ENCODE measurements around the gene MSTN. TPM values are rescaled to one million over a fixed set of nuclear protein-coding genes. Genes with fewer than 3 reads are reported as not detected.

Gene MSTN
- total and polyA plus RNA-seq, 7 donors, result 0.08 to 6.6 (median 0.56) TPM

GRCh38 chr2:190107409-190107808 is 44.9 kb upstream of the MSTN start:
- ATAC-seq (peak in 3 of 4 donors; percentile 56 to 87 (median 74)), DNase-seq (no peak)
- 33 to 80% (median 57%) methylated on average over 4 of the region's 4 CpGs for WGBS, 3 donors

DNA sequence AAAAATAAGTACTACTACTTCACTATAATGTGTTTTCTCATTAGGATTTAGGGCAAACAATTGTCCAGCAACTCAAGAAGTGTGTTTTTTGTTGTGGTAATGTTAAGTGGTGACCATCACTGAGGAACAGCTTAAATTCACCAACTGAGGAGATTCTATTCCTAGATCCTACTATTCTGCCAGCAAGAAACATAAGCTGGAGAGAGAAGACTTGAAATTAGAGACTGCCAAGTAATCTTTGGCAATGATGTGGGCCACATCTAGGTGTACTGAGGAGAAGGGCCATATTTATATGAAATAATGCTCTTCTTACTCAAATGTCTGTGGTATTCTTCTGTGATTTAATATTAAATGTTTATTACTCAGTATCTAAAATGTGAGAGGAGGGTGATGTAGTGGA is 44.3 kb upstream of the MSTN start:
- H3K27ac ChIP-seq, result peak overlapping the region; percentile 53
- H3K4me1 ChIP-seq, result peaks cover 31% of the 10 kb centered on the region
- DNase-seq (no peak), ATAC-seq (peak; percentile 59 to 88 (median 70))
- H3K9me3 ChIP-seq, result no peaks in the 10 kb centered on the region
- no peak for TF ChIP-seq CTCF (IDR thresholded peaks at IDR 0.05)
- intact Hi-C loops (cut with DNase I), result loop anchor here in 1 of 2 donors (5.0 kb wide), 1 partner anchor 76 kb away; a partner anchor contains a TSS
- H3K4me3 ChIP-seq, result no peak overlapping the region
- no peaks in the 10 kb centered on the region for H3K27me3 ChIP-seq (ENCODE audit: insufficient read depth in 3 of 3, low read length in 2 of 3)
- no peaks in the 10 kb centered on the region for H3K36me3 ChIP-seq (ENCODE audit: insufficient read depth in 1 of 2, low read depth in 1 of 2)

More at GRCh38 chr2:190107409-190107808, 44.9 kb upstream of the MSTN start:
- no peak for TF ChIP-seq CTCF (IDR thresholded peaks at IDR 0.05)
- peaks cover 31% of the 10 kb centered on the region for H3K4me1 ChIP-seq
- H3K4me3 ChIP-seq, result no peak overlapping the region
- H3K27ac ChIP-seq, result peak overlapping the region; percentile 53
- no peaks in the 10 kb centered on the region for H3K9me3 ChIP-seq
- H3K27me3 ChIP-seq (ENCODE audit: insufficient read depth in 3 of 3, low read length in 2 of 3), result no peaks in the 10 kb centered on the region
- H3K36me3 ChIP-seq (ENCODE audit: insufficient read depth in 1 of 2, low read depth in 1 of 2), result no peaks in the 10 kb centered on the region
- intact Hi-C loops (cut with DNase I), result loop anchor here in 1 of 2 donors (5.0 kb wide), 1 partner anchor 75 kb away; a partner anchor contains a TSS

GRCh38 chr2:190105554-190105953 is 43.0 kb upstream of the MSTN start:
- ATAC-seq (no peak), DNase-seq (no peak)
- Histone ChIP-seq H3K4me1 (peaks cover 25% of the 10 kb centered on the region), H3K9me3 (no peaks in the 10 kb centered on the region), H3K4me3 (no peak overlapping the region), H3K36me3 (ENCODE audit: insufficient read depth in 1 of 2, low read depth in 1 of 2) (no peaks in the 10 kb centered on the region), H3K27ac (no peak overlapping the region), H3K27me3 (ENCODE audit: insufficient read depth in 3 of 3, low read length in 2 of 3) (no peaks in the 10 kb centered on the region)
- no peak for TF ChIP-seq CTCF (IDR thresholded peaks at IDR 0.05)
- WGBS, 3 donors, result 84 to 90% (median 86%) methylated on average over 2 of the region's 2 CpGs
- intact Hi-C loops (cut with DNase I), result loop anchor here in 1 of 2 donors (5.0 kb wide), 1 partner anchor 77 kb away; a partner anchor contains a TSS

GRCh38 chr2:190103144-190103543 is 40.6 kb upstream of the MSTN start:
- Histone ChIP-seq H3K27me3 (ENCODE audit: insufficient read depth in 3 of 3, low read length in 2 of 3) (no peaks in the 10 kb centered on the region), H3K9me3 (peaks cover 3% of the 10 kb centered on the region), H3K27ac (no peak overlapping the region), H3K4me1 (peaks cover 29% of the 10 kb centered on the region), H3K36me3 (ENCODE audit: insufficient read depth in 1 of 2, low read depth in 1 of 2) (no peaks in the 10 kb centered on the region), H3K4me3 (peak overlapping the region; percentile 19)
- intact Hi-C loops (cut with DNase I), result no loop called here
- TF ChIP-seq CTCF (IDR thresholded peaks at IDR 0.05), result no peak
- no peak for DNase-seq
- ATAC-seq, result no peak
- 31 to 67% (median 50%) methylated on average over 3 of the region's 3 CpGs for WGBS, 3 donors
